H1 (cell line): ENCODE results near the gene MAD2L1BP. TPM values are rescaled to one million over a fixed set of nuclear protein-coding genes. Genes with fewer than 3 reads are reported as not detected.

Experiments
- CTCF ChIA-PET: fragments of 300-600 bp; sonication (Branson Sonifier 250); formaldehyde crosslinking; loops from one replicate; lab custom pipeline; 2021; ENCODE audit not compliant: partially characterized antibody; lab: Charles Lee
- POLR2A ChIA-PET: fragments of 300-600 bp; sonication (Branson Sonifier 250); formaldehyde crosslinking; loops from one replicate; lab custom pipeline; 2021; ENCODE audit warnings: inconsistent platforms; ENCODE audit not compliant: partially characterized antibody; lab: Charles Lee
- DNase-seq, 2 experiments: peaks; one replicate each; pipeline versions ENCODE4 v3.0.0 to v3.0.0-alpha.2; 2010 to 2022; ENCODE audit warnings: low spot score in 2 of 2, low read depth in 1 of 2, mixed read lengths in 1 of 2
- FAIRE-seq: peaks from 2 replicates; lab custom pipeline; 2011; peaks lifted over from hg19 to GRCh38; lab: Jason Lieb, UNC
- H2AFZ ChIP-seq: 2 replicates; pipeline ENCODE4 v1.8.1; 2012; ENCODE audit warnings: low read length, inconsistent platforms
- H2AK5ac ChIP-seq: 2 replicates; pipeline ENCODE4 v1.6.1; 2013; ENCODE audit warnings: low read depth, low read length
- H2BK120ac ChIP-seq: replicated peaks from 2 replicates; pipeline ENCODE3; 2013; ENCODE audit warnings: low read depth, low read length, inconsistent platforms
- H2BK12ac ChIP-seq: 2 replicates; pipeline ENCODE4 v1.6.1; 2013; ENCODE audit warnings: low read depth, low read length
- H2BK15ac ChIP-seq: 2 replicates; pipeline ENCODE4 v1.6.1; 2013; ENCODE audit warnings: low read length
- H2BK20ac ChIP-seq: 2 replicates; pipeline ENCODE4 v1.6.1; 2013; ENCODE audit warnings: low read length
- H2BK5ac ChIP-seq: 2 replicates; pipeline ENCODE4 v1.6.1; 2013; ENCODE audit warnings: low read depth, low read length
- H3K14ac ChIP-seq: 2 replicates; pipeline ENCODE4 v1.6.1; 2013; ENCODE audit warnings: inconsistent platforms; ENCODE audit not compliant: insufficient read length
- H3K18ac ChIP-seq: 2 replicates; pipeline ENCODE4 v1.6.1; 2013; ENCODE audit warnings: low read length; ENCODE audit errors: extremely low read depth
- H3K23ac ChIP-seq: 2 replicates; pipeline ENCODE4 v1.6.1; 2013; ENCODE audit warnings: inconsistent platforms; ENCODE audit not compliant: insufficient read length
- H3K23me2 ChIP-seq: 2 replicates; pipeline ENCODE4 v1.6.1; 2013; ENCODE audit warnings: low read depth, low read length
- H3K27ac ChIP-seq: 2 replicates; pipeline ENCODE4 v1.6.1; 2011; ENCODE audit warnings: low read depth, low read length, inconsistent platforms
- H3K27me3 ChIP-seq, 4 experiments: replicated peaks in 1 of 4; 1 replicate in 1 of 4; 2 replicates in 3 of 4; pipeline versions ENCODE4 v1.6.1 to v1.8.1; 2011 to 2013; ENCODE audit warnings: low read length in 3 of 4, mild to moderate bottlenecking in 3 of 4, inconsistent platforms in 2 of 4, mixed read lengths in 2 of 4, moderate library complexity in 1 of 4; ENCODE audit not compliant: control insufficient read depth in 3 of 4, insufficient read depth in 3 of 4; ENCODE audit errors: extremely low read depth in 1 of 4
- H3K36me3 ChIP-seq, 4 experiments: 2 replicates each; pipeline versions ENCODE4 v1.6.1 to v1.8.1; 2011 to 2013; ENCODE audit warnings: mild to moderate bottlenecking in 4 of 4, low read length in 3 of 4, moderate library complexity in 2 of 4, control low read depth in 1 of 4, inconsistent platforms in 1 of 4; ENCODE audit not compliant: insufficient read depth in 4 of 4, control insufficient read depth in 2 of 4
- H3K4ac ChIP-seq: replicated peaks from 2 replicates; pipeline ENCODE3; 2013; ENCODE audit warnings: low read length, low read depth, mixed read lengths, inconsistent platforms; ENCODE audit not compliant: insufficient read length
- H3K4me1 ChIP-seq, 4 experiments: replicated peaks in 1 of 4; 1 replicate in 1 of 4; 2 replicates in 3 of 4; pipeline versions ENCODE4 v1.6.1 to v1.8.1; 2011 to 2013; ENCODE audit warnings: low read length in 3 of 4, inconsistent platforms in 2 of 4, mixed read lengths in 1 of 4; ENCODE audit not compliant: insufficient read depth in 4 of 4, control insufficient read depth in 3 of 4
- H3K4me2 ChIP-seq, 2 experiments: 2 replicates each; pipeline versions ENCODE4 v1.6.1 to v1.8.1; 2011 to 2013; ENCODE audit warnings: low read depth in 2 of 2, low read length in 2 of 2, control low read depth in 1 of 2, inconsistent platforms in 1 of 2, mild to moderate bottlenecking in 1 of 2; ENCODE audit not compliant: insufficient read depth in 1 of 2
- H3K4me3 ChIP-seq, 4 experiments: fragments of 200-600, 300-600 bp in 1 of 4; sonication (generic), shearing (Covaris generic), sonication (Bioruptor Twin) in 1 of 4; 2 replicates each; pipeline versions ENCODE4 v1.5.1 to v1.8.1; 2011 to 2016; ENCODE audit warnings: low read length in 4 of 4, low read depth in 3 of 4, control low read depth in 2 of 4, inconsistent platforms in 2 of 4, mild to moderate bottlenecking in 2 of 4, mixed read lengths in 1 of 4, moderate library complexity in 1 of 4; ENCODE audit not compliant: insufficient read depth in 2 of 4; ENCODE audit errors: extremely low read depth in 1 of 4
- H3K56ac ChIP-seq: replicated peaks from 2 replicates; pipeline ENCODE3; 2013; ENCODE audit warnings: low read depth, mild to moderate bottlenecking, mixed read lengths, low read length, inconsistent platforms; ENCODE audit not compliant: insufficient read length
- H3K79me1 ChIP-seq: 2 replicates; pipeline ENCODE4 v1.6.1; 2013; ENCODE audit warnings: low read depth, low read length, control low read depth
- H3K79me2 ChIP-seq, 2 experiments: 2 replicates each; pipeline versions ENCODE4 v1.6.1 to v1.8.1; 2012 to 2013; ENCODE audit warnings: low read length in 2 of 2, mild to moderate bottlenecking in 2 of 2, inconsistent platforms in 1 of 2; ENCODE audit not compliant: insufficient read depth in 2 of 2, control insufficient read depth in 1 of 2
- H3K9ac ChIP-seq, 4 experiments: replicated peaks in 1 of 4; 1 replicate in 1 of 4; 2 replicates in 3 of 4; pipeline versions ENCODE4 v1.6.1 to v1.8.1; 2011 to 2013; ENCODE audit warnings: low read depth in 3 of 4, low read length in 3 of 4, control low read depth in 2 of 4, mild to moderate bottlenecking in 2 of 4, moderate library complexity in 2 of 4, inconsistent platforms in 1 of 4; ENCODE audit errors: extremely low read depth in 1 of 4
- H3K9me3 ChIP-seq, 2 experiments: 2 replicates each; pipeline versions ENCODE4 v1.6.1 to v1.8.1; 2012 to 2013; ENCODE audit warnings: mild to moderate bottlenecking in 2 of 2, moderate library complexity in 2 of 2, control low read depth in 1 of 2, inconsistent platforms in 1 of 2, low read depth in 1 of 2, low read length in 1 of 2, mixed read lengths in 1 of 2; ENCODE audit not compliant: insufficient read depth in 2 of 2
- H4K20me1 ChIP-seq, 2 experiments: replicated peaks in 1 of 2; 2 replicates each; pipeline versions ENCODE3 to v1.8.1; 2011 to 2013; ENCODE audit warnings: inconsistent platforms in 2 of 2, low read length in 2 of 2, mild to moderate bottlenecking in 1 of 2; ENCODE audit not compliant: insufficient read depth in 2 of 2, control insufficient read depth in 1 of 2
- H4K5ac ChIP-seq: 2 replicates; pipeline ENCODE4 v1.6.1; 2013; ENCODE audit warnings: low read length, low read depth, mixed read lengths, inconsistent platforms; ENCODE audit not compliant: insufficient read length
- H4K8ac ChIP-seq: 2 replicates; pipeline ENCODE4 v1.8.0; 2013; ENCODE audit warnings: mild to moderate bottlenecking, moderate library complexity, low read length, inconsistent platforms; ENCODE audit not compliant: insufficient read depth; ENCODE audit errors: extremely low read depth
- H4K91ac ChIP-seq: replicated peaks from 2 replicates; pipeline ENCODE3; 2013; ENCODE audit warnings: low read length, mixed read lengths, inconsistent platforms; ENCODE audit not compliant: insufficient read length
- ATF2 ChIP-seq: IDR thresholded peaks from 2 replicates; pipeline ENCODE4 v1.6.1; 2012; ENCODE audit warnings: low read length, inconsistent platforms
- BRCA1 ChIP-seq: IDR thresholded peaks from 2 replicates; pipeline ENCODE4 v1.6.1; 2012; ENCODE audit warnings: low read depth, low read length, improper control_type of control experiment
- CHD1 ChIP-seq: IDR thresholded peaks from 2 replicates; pipeline ENCODE4 v1.6.1; 2012; ENCODE audit warnings: low read depth, low read length, improper control_type of control experiment
- FOSL1 ChIP-seq: IDR thresholded peaks from 2 replicates; pipeline ENCODE4 v1.6.1; 2011; ENCODE audit warnings: mild to moderate bottlenecking, low read depth, low read length, moderate library complexity; ENCODE audit not compliant: insufficient read depth
- HDAC6 ChIP-seq: IDR thresholded peaks from one replicate; pipeline ENCODE4 v1.7.1; 2012; ENCODE audit warnings: low read depth, mild to moderate bottlenecking, inconsistent platforms, low read length, moderate library complexity
- KDM5A ChIP-seq: fragments of 200-600 bp; IDR thresholded peaks from 2 replicates; pipeline ENCODE4 v1.7.1; 2012; ENCODE audit warnings: mild to moderate bottlenecking, low read length, inconsistent platforms, mixed read lengths
- SP4 ChIP-seq: IDR thresholded peaks from 2 replicates; pipeline ENCODE4 v1.6.1; 2012; ENCODE audit warnings: low read length, inconsistent platforms
- TAF1 ChIP-seq: IDR thresholded peaks from 2 replicates; pipeline ENCODE4 v1.6.1; 2011; ENCODE audit warnings: mild to moderate bottlenecking, low read depth, low read length
- WGBS, 2 experiments: shearing (Covaris generic) in 1 of 2; methylation state at CpG; one replicate each; pipeline versions ENCODE4 v1.1.6 to v1.1.7; 2013 to 2015; ENCODE audit warnings: low lambda C conversion rate in 2 of 2, mixed read lengths in 2 of 2, inconsistent platforms in 1 of 2, low coverage in 1 of 2, missing lambda C conversion rate in 1 of 2; ENCODE audit not compliant: insufficient replicate concordance in 2 of 2, insufficient coverage in 1 of 2, insufficient read length in 1 of 2; ENCODE audit errors: extremely low coverage in 1 of 2, missing lambda C conversion rate in 1 of 2; 5-methylcytosine and 5-hydroxymethylcytosine counted together
- polyA plus RNA-seq, 7 experiments: library from polyadenylated mRNA; depleted of rRNA in 3 of 7; stranded (reverse) in 5 of 7; unstranded in 2 of 7; fragments of >200 nt in 5 of 7; fragments of 200-250 nt in 2 of 7; gene quantifications; 1 replicate in 5 of 7; 2 replicates in 1 of 7; 4 replicates in 1 of 7; pipeline versions ENCODE4 v1.2.1 to v1.2.3, GENCODE V29; 2011 to 2013; ENCODE audit warnings: missing spikeins in 2 of 7, mixed read lengths in 2 of 7
- total RNA-seq: library from RNA; stranded (reverse); fragmentation: NEBNext Ultra II Directional; extraction: Animal tissue kit (Norgen Biotek cat#: 25700); gene quantifications from 2 replicates; pipeline ENCODE4 v1.2.1, GENCODE V29; 2021

Gene MAD2L1BP
- total and polyA plus RNA-seq, 2 of the 8 experiments (the other 6 are each of a cell fraction or from before 2014, with no cell fraction given) = 35.5 to 70.0 TPM

GRCh38 chr6:43647613-43648012, 12.0 kb downstream of the MAD2L1BP start:
- Histone ChIP-seq H2AK5ac (no peak overlapping the region), H3K36me3 (no peaks in the 10 kb centered on the region), H4K5ac (no peak overlapping the region), H2BK12ac (no peak overlapping the region), H2BK5ac (no peak overlapping the region), H3K4me1 (no peaks in the 10 kb centered on the region; a peak in 1 of 7 replicates), H4K91ac (no peak overlapping the region), H3K79me1 (no peaks in the 10 kb centered on the region), H3K27ac (no peak overlapping the region), H3K4me2 (no peak overlapping the region), H3K9ac (no peak overlapping the region), H3K23me2 (peaks cover 3% of the 10 kb centered on the region; the same call in 1 of the 2 replicates), H4K8ac (no peak overlapping the region), H3K23ac (no peak overlapping the region), H2BK20ac (no peak overlapping the region), H3K18ac (no peak overlapping the region), H3K4me3 (no peak overlapping the region), H4K20me1 (no peaks in the 10 kb centered on the region), H3K9me3 (no peaks in the 10 kb centered on the region), H2BK15ac (no peak overlapping the region), H3K56ac (no peak overlapping the region), H3K27me3 (no peaks in the 10 kb centered on the region), H2BK120ac (no peak overlapping the region), H3K14ac (no peak overlapping the region), H2AFZ (no peak overlapping the region), H3K79me2 (no peaks in the 10 kb centered on the region), H3K4ac (no peak overlapping the region)
- POLR2A ChIA-PET = interaction anchor here (1.0 to 5.6 kb wide), 2 partner anchors 21 to 39 kb away, joined by 3 to 33 read pairs; no protein-coding TSS in a partner anchor
- CTCF ChIA-PET = interaction anchor here (0.7 to 4.5 kb wide), 5 partner anchors 20 to 114 kb away, joined by 3 to 35 read pairs (median 4); no protein-coding TSS in a partner anchor
- 91% methylated on average over 3 of the region's 3 CpGs; no CpG with 5 or more reads in 1 of the 2 experiments for WGBS, 2 experiments
- FAIRE-seq = no peak
- DNase-seq = no peak
- TF ChIP-seq BRCA1 (no peak), CHD1 (no peak), FOSL1 (no peak), ATF2 (no peak), TAF1 (no peak), SP4 (no peak), HDAC6 (no peak), KDM5A (no peak)
